HG02840 (cell line): Measurements from ENCODE around the gene CMC4.

ENCODE experiments used
- ATAC-seq: cut with Tn5 transposase; IDR thresholded peaks from one replicate; pipeline ENCODE4 v1.9.1; 2021; ENCODE audit warnings: mild to moderate bottlenecking, moderate library complexity, moderate number of reproducible peaks; ENCODE audit not compliant: unreplicated experiment, low FRiP score

The CMC4 gene

DNA sequence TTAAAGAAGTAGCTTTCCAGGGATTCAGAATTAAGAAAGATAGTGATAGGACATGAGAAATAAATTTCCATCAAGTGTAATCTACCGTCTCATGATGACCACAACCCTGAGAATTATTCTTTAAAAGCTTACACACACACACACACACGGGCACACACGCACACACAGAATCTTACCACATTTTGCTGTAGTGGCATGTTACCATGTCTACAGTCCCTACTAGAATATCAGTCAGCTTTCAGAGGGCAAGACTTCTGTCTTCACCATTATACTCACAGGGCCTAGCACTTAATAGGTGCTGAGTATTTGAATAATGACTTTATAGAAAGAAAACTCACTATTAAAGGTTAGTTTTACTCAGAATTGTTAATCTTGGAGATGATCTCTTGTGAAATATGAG is 15.4 kb downstream of the CMC4 start:
- ATAC-seq: no peak

DNA sequence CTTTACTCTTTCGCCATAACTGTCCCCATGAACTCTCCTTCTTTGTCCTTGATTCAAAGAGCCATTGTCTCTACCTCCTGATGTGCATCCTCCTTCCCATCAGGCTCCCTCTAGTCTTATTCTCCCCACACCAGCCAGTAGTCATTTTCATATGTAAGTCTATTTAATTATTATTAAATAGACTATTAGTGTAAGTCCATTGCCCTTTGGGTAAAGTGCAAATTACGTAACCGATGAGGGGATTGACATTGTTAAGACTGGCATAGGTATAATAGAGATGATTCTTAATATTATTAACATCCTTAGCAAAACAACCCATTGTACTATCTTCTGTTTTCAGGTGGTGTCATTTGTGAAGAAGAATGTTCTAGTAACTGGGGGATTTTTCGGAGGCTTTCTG is 16.7 kb downstream of the CMC4 start:
- no peak for ATAC-seq

DNA sequence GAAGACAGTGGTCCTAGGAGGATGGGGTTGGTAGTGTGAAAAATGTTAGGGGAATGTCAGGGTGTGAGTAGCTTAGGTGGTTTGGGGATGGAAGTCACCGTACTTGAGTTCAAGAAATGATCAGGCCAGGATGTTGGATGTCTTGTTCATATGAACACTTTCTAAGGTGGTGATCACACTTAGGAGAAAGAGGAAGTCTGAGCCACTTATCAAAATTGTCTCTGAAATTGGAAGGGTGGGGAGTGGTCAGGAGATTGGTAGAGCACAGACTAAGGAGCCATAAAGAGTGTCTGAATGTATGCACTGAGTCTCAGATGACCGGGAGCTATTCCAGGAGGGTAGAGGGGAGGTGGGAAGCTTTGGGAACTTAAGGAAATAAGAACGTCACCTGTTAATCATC is 17.3 kb downstream of the CMC4 start:
- ATAC-seq: no peak

DNA sequence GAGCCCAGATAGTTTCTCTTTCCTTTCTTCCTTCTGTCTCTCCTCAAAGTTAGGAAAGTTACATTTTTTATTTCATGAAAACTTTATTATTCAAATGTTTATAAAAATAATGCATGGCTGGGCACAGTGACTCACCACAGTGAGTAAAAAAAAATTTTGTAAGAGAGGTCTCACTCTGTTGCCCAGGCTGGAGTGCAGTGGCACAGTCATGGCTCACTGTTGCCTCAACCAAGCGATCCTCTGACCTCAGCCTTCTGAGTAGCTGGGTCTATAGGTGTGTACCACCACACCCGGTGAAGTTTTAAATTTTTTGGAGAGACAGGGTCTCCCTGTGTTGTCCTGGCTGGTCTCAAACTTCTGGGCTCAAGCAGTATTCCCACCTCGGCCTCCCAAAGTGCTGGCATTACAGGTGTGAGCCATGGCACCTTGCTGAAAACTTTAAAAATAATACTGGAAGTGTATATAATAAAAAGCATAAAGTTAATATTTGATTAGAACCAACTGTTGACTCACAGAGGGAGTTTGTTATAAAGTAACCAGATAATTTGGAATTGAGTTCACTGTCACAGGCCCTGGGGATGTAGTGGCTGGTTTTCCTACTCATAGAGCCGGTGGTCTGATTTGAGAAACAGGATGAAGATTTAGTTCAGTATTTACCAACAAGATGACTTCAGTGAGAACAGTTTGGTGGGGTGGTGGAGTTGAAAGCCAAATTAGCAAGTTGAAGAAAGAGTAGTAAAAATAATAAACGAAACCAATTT is 18.0 kb downstream of the CMC4 start:
- ATAC-seq: no peak

DNA sequence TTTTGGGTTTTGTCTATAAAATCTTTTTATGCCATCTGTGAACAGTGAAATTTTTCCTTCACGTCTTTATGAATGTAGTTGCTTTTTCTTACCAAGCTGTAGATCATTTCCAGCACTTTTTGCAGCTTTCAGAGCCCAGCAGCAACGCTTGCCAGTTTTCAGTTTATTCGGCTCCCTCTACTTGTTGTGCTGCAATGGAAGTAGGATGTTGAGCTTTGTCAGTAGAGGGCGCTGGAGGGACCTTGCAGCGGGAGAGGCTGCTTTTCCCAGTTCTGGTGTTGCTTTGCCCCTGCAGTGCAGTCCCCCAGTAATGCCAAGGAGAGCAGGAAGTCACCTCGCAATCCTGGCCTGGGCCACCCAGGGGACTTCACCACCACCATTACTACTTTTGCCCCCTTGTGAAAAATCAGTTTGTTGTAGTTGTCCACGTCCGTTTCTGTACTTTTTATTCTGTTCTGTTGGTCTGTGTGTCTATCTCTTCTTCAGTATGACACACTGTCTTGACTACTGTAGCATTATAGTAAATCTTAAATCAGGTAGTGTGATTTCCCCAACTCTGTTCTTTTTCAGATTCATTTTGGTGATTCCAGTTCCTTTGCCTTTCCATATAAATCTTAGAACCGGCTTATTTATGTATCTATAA is 21.8 kb downstream of the CMC4 start:
- ATAC-seq: no peak

DNA sequence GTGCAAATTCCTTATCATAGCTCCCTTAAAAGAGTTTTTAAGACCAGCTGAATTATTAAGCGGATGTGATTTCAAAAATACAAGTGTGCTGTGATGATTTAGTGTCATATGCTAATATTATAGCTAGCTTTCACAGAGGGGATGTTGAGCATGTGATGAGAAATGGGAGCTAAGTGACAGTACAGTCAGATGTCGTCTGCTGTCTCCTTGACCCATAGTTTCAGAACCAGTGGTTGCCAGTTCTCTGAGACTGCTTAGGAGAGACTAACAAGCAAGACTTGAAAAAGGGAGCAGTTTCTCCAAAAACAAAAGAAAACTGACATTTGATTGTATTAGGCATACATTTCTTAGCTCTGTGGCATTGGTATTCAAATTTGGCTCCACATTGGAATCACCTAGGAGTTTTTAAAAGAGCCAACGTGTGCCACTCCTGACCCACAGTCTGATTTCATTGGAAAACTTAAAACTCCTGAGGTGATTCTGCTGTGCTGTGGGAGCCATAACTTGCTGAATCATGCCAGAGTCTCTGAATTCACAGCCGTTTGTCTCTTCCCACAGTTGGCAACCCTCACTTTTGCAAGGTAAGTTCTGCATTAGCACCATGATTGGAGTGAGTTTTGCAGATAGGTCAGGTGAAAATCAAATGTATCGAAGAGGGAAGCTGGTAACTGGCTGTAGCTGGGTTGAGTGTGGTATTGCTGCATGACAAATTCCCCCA is 24.0 kb downstream of the CMC4 start:
- no peak for ATAC-seq

DNA sequence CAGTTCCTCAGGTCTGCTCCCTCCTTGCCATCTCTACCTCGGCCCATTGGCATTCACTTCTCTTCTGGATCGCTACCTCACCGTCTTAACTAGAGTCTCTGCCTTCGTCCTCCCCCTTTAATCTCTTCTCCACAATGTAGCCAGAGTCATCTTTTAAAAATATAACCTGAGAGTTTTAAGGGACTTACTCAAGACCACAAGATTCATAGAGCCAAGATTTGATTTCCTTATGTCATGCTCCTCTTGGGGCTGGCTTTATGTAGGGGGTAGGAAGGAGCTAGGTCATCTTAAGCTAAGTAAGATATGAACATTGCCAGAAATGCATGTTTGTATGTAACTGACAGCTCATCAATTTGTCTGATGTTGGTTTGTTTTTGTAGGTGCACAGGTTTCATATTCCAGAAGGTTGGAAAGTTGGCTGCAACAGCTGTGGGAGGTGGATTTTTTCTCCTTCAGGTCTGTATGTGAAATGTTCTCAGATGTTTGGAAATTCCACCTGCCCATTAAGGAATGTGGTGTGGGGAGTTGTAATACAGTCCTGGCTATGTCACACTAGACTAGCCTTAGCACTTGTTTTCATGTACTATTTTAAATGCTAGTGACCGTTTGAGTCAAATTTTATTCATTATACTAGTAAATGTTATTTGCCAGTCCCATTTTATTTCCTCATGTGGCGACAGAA is 24.7 kb downstream of the CMC4 start:
- ATAC-seq: no peak

DNA sequence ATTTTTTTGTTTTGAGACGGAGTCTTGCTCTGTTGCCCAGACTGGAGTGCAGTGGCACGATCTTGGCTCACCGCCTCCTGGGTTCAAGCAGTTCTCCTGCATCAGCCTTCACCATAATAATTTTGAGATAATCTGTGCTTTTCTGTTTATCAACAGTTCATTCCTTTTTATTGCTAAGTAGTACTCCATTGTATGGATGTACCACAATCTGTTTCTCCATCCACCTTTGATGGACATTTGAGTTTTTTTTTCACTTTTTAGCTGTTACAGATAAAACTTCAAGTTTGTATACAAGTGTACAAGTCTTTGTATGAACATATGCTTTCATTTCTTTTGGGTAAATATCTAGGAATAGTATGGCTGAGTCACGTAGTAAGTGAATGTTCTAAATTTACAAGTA is 35.2 kb downstream of the CMC4 start:
- no peak for ATAC-seq

DNA sequence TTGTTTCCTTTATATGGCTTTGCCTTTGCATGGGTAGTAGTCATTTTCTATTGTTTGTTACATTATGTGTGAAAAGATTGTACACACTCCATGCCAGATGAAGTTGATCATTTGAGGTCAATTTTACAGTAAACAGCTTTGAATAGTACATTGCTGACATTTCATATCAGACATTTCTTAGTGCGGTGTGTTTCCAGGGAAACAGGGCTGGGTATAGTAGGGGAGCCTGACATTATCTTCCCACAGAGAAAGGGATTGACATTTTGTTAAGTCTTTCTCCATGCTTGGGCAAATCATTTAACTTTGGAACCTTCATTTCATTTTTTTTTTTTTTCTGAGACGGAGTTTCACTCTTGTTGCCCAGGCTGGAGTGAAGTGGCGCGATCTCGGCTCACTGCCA is 39.3 kb downstream of the CMC4 start:
- ATAC-seq: no peak

DNA sequence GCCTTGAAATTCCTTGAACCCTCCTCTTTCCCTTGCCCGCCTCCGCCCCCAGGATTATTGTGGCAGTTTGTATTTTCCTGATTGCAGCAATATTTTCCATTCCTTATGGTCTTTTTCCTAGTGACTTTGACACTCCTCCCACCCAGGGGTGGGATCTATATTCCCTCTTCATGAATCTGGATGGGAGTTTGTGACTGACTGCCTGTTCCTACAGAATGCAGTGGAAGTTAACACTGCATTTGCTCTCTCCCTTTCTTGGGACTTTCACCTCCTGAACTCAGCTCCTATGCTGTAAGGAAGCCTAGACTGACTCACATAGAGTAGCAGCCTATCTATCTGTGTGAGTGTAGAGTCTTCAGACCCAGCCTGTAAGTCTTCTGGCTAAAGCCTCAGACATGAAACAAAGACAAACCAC is 42.1 kb downstream of the CMC4 start:
- no peak for ATAC-seq

DNA sequence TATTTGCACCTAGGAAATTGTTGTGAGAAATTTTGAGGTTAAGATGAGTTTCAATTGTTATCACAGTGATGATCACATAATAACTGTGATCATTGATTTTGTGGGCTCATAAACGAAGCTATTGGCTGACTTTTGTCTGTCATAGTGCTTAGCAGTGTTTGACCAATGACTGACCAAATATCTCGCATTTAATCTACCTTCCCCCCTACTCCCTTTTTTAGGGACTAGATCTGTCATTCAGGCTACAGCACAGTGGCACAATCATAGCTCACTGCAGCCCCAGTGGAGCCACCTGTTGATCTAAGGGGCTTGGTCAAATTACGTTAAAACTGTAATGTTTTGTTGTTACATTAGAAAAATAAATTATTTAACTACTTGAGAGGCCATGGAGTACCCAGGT is 42.8 kb downstream of the CMC4 start:
- ATAC-seq: no peak

DNA sequence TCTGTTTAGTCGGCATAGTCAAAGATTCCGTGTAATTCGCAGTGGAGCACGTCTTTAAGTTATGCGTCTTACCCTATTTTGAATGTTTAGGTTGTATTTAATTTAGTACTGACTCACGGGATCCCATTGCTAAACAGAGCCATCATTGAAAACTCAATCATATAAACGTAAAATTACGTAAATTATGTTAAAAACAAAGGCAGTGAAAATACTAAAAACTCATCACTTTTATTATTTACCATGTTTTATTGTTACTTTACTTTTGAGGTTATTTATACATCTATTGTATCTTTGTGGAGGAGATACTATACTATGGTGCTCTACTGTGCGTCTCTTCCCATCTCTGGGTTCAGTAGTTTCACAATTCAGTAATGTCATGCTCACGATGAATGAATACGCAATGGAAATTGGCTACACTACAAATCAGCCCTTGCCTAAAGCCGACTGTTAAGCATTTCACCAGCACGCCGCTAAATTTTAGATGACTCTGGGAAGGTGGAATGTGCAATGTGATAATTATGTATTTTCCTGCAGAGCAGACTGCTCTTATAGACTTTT is 43.3 kb downstream of the CMC4 start:
- no peak for ATAC-seq

DNA sequence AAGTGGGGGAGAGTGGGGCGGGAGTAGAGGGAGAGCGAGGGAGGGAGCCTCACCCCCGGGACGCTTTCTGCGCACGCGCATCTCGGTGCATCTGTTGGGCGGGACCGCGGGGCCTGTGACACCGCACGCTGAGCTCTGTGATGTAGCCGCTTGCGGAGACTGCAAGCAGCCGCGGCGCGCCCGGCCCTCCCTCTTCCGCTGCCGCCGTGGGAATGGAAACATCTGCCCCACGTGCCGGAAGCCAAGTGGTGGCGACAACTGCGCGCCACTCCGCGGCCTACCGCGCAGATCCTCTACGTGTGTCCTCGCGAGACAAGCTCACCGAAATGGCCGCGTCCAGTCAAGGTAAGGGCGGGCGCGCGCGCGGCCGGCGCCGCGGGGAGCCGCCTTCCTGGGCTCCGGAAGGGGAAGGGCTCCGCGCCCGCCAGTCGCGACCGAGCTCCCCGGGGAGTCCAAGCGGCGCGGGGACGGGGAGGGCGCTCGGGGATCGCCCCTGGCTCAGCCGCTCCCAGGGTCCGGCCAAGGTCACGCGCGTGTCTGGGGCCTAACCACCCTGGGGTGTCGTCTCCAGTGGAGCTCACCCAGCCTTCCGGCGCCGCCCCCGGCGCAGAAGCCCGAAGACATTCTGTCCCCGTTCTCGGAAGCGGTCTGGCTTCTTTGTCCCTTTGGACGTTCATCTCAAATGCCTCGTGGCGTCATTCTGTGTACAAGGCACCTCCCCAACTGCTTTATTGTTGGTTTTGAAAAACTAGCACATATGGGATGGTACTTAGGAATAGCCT is 44.0 kb downstream of the CMC4 start, which contains the start of gene FUNDC2:
TSS of gene FUNDC2 (plus strand) at position 118 of the 782 bp plus-strand sequence. CDS start at position 213, 95 bp downstream.
- peak; percentile 92 for ATAC-seq

DNA sequence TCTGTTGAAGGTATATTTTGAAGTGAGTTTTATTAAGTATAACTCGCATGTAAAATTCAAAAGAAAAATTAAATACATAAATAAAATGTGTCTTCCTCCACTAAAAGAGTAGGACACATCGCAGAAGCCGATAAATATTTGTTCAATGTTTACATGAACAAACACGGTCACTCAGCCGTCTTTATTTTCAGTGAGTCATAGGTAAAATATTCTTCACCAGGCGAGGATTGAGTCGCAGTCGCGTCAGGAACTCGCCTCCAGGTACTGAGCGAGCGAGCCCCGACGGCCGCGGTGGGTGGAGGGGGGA is 44.6 kb downstream of the CMC4 start:
- no peak for ATAC-seq

DNA sequence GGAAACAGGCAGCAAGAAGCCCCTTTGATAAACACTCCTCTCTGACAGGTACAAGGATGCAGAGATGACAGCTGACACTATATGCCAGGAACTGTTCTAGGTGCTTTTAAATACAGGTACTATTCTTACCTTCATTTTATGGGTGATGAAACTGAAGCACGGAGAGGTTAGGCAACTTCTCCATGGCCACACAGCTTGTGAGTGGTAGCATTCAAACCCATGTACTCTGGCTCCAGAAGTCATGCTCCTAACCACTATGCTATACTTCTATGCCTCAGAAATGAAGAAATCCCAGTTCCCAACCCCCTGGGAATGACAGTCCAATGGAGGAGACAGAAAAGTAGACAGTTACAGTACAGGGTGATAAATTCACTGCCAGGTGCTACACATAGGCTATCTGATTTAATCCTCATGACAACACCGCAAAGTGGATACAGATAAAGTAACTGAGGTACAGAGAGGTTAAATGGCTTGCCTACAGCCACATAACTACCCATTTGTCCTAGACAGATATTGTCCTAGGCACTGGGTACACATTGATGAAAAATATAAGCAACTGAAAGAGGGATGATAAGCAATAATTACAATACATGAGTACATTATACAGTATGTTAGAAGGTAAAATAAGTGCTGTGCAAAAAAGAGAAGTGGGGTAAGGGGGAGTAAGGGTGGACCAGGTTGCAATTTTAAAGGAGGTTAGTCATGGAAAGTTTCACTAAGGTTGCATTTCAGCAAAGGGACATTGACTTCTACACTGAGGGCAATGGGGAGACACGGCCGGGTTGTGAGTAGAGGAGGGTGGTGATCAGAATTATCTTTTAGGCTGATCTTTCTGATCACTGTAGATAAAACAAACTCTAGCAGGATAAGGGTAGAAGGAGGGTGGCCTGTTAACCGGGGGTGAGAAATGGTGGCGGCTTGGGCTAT is 46.8 kb downstream of the CMC4 start:
- no peak for ATAC-seq

DNA sequence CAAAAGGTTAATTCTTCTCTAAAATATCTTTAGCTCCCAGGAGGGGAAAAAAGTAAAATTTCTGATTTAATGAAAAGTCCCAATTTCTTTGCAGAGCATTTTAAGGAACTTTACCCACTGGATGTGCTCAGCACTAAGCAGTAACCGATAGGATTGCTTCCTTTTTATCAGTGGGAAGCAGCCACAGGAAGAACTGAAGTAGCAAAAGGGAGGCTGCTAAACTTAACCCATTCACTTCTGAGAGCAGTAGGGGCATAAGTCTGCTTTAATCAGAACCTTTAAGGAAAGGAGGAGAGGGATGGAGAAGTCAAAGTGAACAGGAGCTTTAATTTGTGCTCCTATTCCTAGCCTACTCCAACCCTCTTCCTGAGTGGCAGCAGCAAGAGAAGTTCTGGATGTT is 48.4 kb downstream of the CMC4 start, which contains the start of gene F8:
TSS of gene F8 (minus strand) at position 139 of the 400 bp plus-strand sequence. CDS start 171 bp downstream, outside the sequence.
- ATAC-seq: no peak

DNA sequence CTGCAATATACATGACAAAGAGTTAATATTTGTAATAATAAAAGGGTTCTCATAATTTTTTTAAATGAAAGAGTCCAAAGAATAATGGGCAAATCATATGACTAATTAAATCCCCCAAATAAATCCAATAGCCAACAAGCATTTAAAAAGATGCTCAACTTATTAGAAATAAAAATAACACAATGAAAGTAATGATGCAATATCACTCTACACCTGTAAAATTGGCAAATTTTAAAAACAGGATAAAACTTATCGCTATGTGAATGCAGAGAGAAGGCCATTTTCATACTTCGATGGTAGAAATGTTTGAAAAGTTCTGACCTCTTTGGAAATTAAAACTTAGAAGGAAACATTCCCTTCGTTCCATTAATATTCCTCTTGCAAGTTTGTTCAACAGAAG is 50.3 kb downstream of the CMC4 start:
- ATAC-seq: no peak
